T-helper 2 cell (primary cell): Measurements from ENCODE around the gene AK9.
A peak's percentile ranks its signal among the peaks of the same experiment; 100 is the strongest.
"Not testable (repeated sequence)": the region's sequence is repeated elsewhere in the genome, so short reads cannot be mapped to it uniquely, and the experiment has no call there.

Experiments
- DNase-seq, 5 experiments: peaks; one replicate each; pipeline versions ENCODE4 v3.0.0 to v3.0.0-alpha.2; 2012 to 2022

AK9 gene

GRCh38 chr6:109478222-109478805 is 212.7 kb downstream of the AK9 start:
- DNase-seq, result no peak

- peak in 1 of 5 experiments; percentile 37 for DNase-seq
Observed at GRCh38 chr6:109477725-109478124, 213.3 kb downstream of the AK9 start.

- no peak for DNase-seq
Observed at GRCh38 chr6:109477184-109477583, 213.8 kb downstream of the AK9 start.

- DNase-seq, result no peak
Observed at GRCh38 chr6:109475625-109476024, 215.4 kb downstream of the AK9 start.

GRCh38 chr6:109474995-109475394 is 216.0 kb downstream of the AK9 start:
- peak in 1 of 5 experiments; percentile 46 for DNase-seq

GRCh38 chr6:109473120-109473519 is 217.9 kb downstream of the AK9 start:
- DNase-seq, result no peak

GRCh38 chr6:109472132-109472995 is 218.6 kb downstream of the AK9 start:
- peak in 1 of 5 experiments; percentile 38 for DNase-seq

- no peak for DNase-seq
Observed at GRCh38 chr6:109471105-109471810, 219.7 kb downstream of the AK9 start.

- no peak for DNase-seq
Observed at GRCh38 chr6:109469591-109470189, 221.3 kb downstream of the AK9 start.

GRCh38 chr6:109467696-109468095 is 223.3 kb downstream of the AK9 start:
- DNase-seq, result no peak

GRCh38 chr6:109466212-109466923 is 224.6 kb downstream of the AK9 start:
- DNase-seq, result no peak

GRCh38 chr6:109465772-109466171 is 225.2 kb downstream of the AK9 start:
- no peak for DNase-seq

- DNase-seq, result no peak
Observed at GRCh38 chr6:109461733-109462526, 229.1 kb downstream of the AK9 start.

- not testable (repeated sequence) for DNase-seq
Observed at GRCh38 chr6:109461205-109461604, 229.8 kb downstream of the AK9 start.

- DNase-seq, result no peak
Observed at GRCh38 chr6:109460161-109460829, 230.7 kb downstream of the AK9 start.

- DNase-seq, result peak in 2 of 5 experiments; percentile 79 to 80
Observed at GRCh38 chr6:109458774-109459531, 232.0 kb downstream of the AK9 start.

GRCh38 chr6:109457562-109457996 is 233.4 kb downstream of the AK9 start:
- no peak for DNase-seq

- no peak for DNase-seq
Observed at GRCh38 chr6:109456710-109457561, 234.1 kb downstream of the AK9 start.

GRCh38 chr6:109456111-109456583 is 234.9 kb downstream of the AK9 start:
- DNase-seq, result no peak
